Tibial nerve (tissue), 4 donors: ENCODE measurements around the gene PPP6C.
"Not testable (repeated sequence)": the region's sequence is repeated elsewhere in the genome, so short reads cannot be mapped to it uniquely, and the experiment has no call there.

Source experiments
- CTCF ChIP-seq, 5 experiments: fragments of 200-600 bp in 3 of 5; fragments of 450-650 bp in 2 of 5; sonication (generic) in 3 of 5; IDR thresholded peaks; one replicate each; pipeline ENCODE4 v1.5.1; 2016 to 2019; ENCODE audit warnings: antibody characterized with exemption in 5 of 5, mild to moderate bottlenecking in 3 of 5, moderate library complexity in 2 of 5
- EP300 ChIP-seq, 2 donors: sonication (generic); formaldehyde crosslinking; IDR thresholded peaks; one replicate each; pipeline ENCODE4 v1.6.1; 2017; ENCODE audit warnings: antibody characterized with exemption in 2 of 2, mild to moderate bottlenecking in 1 of 2
- POLR2A ChIP-seq, 2 donors: fragments of 450-650 bp; IDR thresholded peaks; one replicate each; pipeline ENCODE4 v1.6.1; 2017; ENCODE audit warnings: antibody characterized with exemption in 2 of 2, mild to moderate bottlenecking in 2 of 2, moderate library complexity in 2 of 2

GRCh38 chr9:125195591-125195990 is 6.0 kb upstream of the PPP6C start:
- not testable (repeated sequence) for TF ChIP-seq CTCF, POLR2A, EP300 (IDR thresholded peaks at IDR 0.05)
